ENCODE measurements around the gene IKZF3. TPM values are rescaled to one million over a fixed set of nuclear protein-coding genes. Genes with fewer than 3 reads are reported as not detected.

IKZF3 gene
- 78.7 and 87.0 TPM in 2 replicates for total RNA-seq (2013; cell fraction: nucleolus; rRNA removed)
- total RNA-seq (2014; rRNA removed) = 61.4 and 63.0 TPM in 2 replicates
- 64.1 and 66.0 TPM in 2 replicates for total RNA-seq (2014; rRNA removed; fragmentation: Illumina TruSeq; extraction: Trizol)
- 96.4 and 98.2 TPM in 2 replicates for total RNA-seq (2021)
- polyA plus RNA-seq (2011; ENCODE audit: low read depth) = 33.1 TPM
- polyA plus RNA-seq (2011; rRNA removed) = 36.7 and 53.2 TPM in 2 replicates
- polyA plus RNA-seq (2011; cell fraction: cytosol; rRNA removed) = 51.1 and 53.4 TPM in 2 replicates
- 26.0 and 32.5 TPM in 2 replicates for polyA plus RNA-seq (2011; cell fraction: nucleus; rRNA removed)
- 41.2 and 43.3 TPM in 2 replicates for polyA plus RNA-seq (2012)
- 50.8 and 53.0 TPM in 2 replicates for polyA plus RNA-seq (2014; fragmentation: Illumina TruSeq; extraction: Trizol)
- 10 to 100 TPM in 1 of 2 experiments, 1 to 10 TPM in 1; 5.5 to 14.0 TPM for polyA plus RNA-seq (2014; fragmentation: Nextera tagmentation; extraction: Ambion mirVana)
- polyA plus RNA-seq (2014; rRNA removed) = 31.9 and 33.6 TPM in 2 replicates
- polyA plus RNA-seq (2016; fragmentation: Nextera tagmentation; extraction: Ambion mirVana) = 10 to 100 TPM; 39.3 to 42.3 TPM
- polyA minus RNA-seq (2011; rRNA and poly(A)+ RNA removed) = 166 and 185 TPM in 2 replicates
- polyA minus RNA-seq (2011; cell fraction: cytosol; rRNA and poly(A)+ RNA removed) = 70.3 and 71.5 TPM in 2 replicates
- polyA minus RNA-seq (2011; cell fraction: nucleus; rRNA and poly(A)+ RNA removed) = 20.2 and 40.0 TPM in 2 replicates
- Bru-seq, nascent RNA = percentile 95 among the genes with signal in this experiment
- percentile 88 among the genes with signal in this experiment for BruChase-seq, experiment 1, labeled RNA remaining after a 6-hour chase
- BruChase-seq, experiment 2, labeled RNA remaining after a 2-hour chase = percentile 91 among the genes with signal in this experiment
- long read RNA-seq, experiment 1, full-length matches to known transcripts = 3 of 18 reads
- long read RNA-seq, experiment 1, partial matches to known transcripts = 0 of 18 reads
- long read RNA-seq, experiment 1, other reads (novel, unspliced or antisense) = 15 of 18 reads
- long read RNA-seq, experiment 2, full-length matches to known transcripts = 62 of 140 reads
- long read RNA-seq, experiment 2, partial matches to known transcripts = 25 of 140 reads
- long read RNA-seq, experiment 2, other reads (novel, unspliced or antisense) = 53 of 140 reads

DNA sequence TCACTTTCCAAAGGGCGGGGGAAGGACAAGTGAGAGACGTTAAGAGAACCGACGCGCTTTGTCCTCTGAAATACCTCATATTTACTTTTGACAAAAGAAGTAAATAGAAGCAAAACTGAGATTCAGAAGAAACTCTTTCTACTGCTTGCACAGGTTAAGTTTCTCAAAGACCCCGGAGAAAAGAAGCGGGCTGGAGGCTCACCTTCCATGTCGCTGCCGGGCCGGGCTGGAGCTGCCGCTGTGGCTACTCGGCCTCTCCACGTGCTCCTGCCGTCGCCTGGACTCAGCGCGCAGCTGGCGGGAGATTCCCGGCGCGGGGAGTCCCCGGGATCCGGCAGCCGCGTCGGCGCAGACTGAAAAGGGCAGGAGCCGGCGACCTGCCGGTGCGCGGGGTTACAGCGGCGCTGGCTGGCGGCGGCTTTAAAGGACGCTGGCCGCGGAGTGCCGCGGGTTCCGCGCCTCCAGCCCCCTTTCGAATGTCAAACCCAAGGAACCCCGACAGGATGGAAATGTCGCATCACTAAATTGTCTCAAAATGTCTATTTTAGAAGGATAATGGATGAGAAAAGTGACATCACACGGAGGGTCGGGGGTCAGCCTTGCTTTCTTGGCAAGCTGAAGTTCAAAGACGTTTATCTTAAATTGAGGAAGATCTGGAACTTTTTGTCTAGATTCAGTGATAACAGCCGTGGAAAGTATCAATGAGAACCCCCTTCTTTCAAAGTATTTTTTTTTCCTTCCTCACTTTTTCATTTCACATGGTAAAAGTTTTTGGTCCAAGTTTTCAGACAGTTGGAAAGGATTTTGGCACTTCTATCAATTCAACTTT lies at the start of gene IKZF3:
Gene IKZF3, minus strand, starts transcription at position 395 of the 829 bp plus-strand sequence. Its CDS starts 186 bp downstream, at position 209.
- Histone ChIP-seq H3K79me2 (ENCODE audit: control insufficient read depth, insufficient read depth, low read length) (peaks cover 67% of the 10 kb centered on the region), H4K20me1 (ENCODE audit: control insufficient read depth, insufficient read depth) (no peaks in the 10 kb centered on the region), H3K4me3 (peak within 1 kb of the TSS; percentile 78), H3K9me3 (replicated peaks; ENCODE audit: control insufficient read depth, insufficient read depth, low read length) (no peaks in the 10 kb centered on the region; the same call in 2 of the 3 replicates), H3K9ac (ENCODE audit: control insufficient read depth, insufficient read depth, low read length) (peak within 1 kb of the TSS; percentile 96), H3K27me3 (replicated peaks in 1 of 2; ENCODE audit: control insufficient read depth in 2 of 2, insufficient read depth in 2 of 2, low read length in 1 of 2) (no peaks in the 10 kb centered on the region), H2AFZ (ENCODE audit: control insufficient read depth, low read depth, low read length) (peak within 1 kb of the TSS; percentile 35; the same call in 1 of the 2 replicates), H3K4me1 (ENCODE audit: control insufficient read depth, insufficient read depth, low read length) (peaks cover 35% of the 10 kb centered on the region), H3K36me3 (ENCODE audit: control insufficient read depth in 2 of 2, insufficient read depth in 2 of 2, low read length in 1 of 2) (peaks cover 0 to 8% of the 10 kb centered on the region in 2 experiments; a peak in 1 of 4 replicates), H3K27ac (ENCODE audit: control insufficient read depth, insufficient read depth) (peak within 1 kb of the TSS; percentile 100), H3K4me2 (ENCODE audit: control insufficient read depth, insufficient read depth) (peak within 1 kb of the TSS; percentile 98)
- ATAC-seq = peak; percentile 57
- SMC1A ChIA-PET (ENCODE audit: uncharacterized antibody, unreplicated experiment) = interaction anchor here (0.9 to 7.0 kb wide), 18 partner anchors 16 to 210 kb away, joined by 3 to 65 read pairs (median 4); partner anchors contain the start of gene MIEN1
- no peak for FAIRE-seq
- no peak for DNase-seq (ENCODE audit: low read depth, low spot score)
- WGBS (ENCODE audit: insufficient coverage, insufficient replicate concordance, low lambda C conversion rate, missing lambda C conversion rate) = under 1% methylated on average over 50 of the region's 50 CpGs
- in situ Hi-C loops (cut with MboI) = loop anchor here (5.0 kb wide), 1 partner anchor 107 kb away; no protein-coding TSS in a partner anchor
- POLR2A ChIA-PET = interaction anchor here (0.6 to 8.9 kb wide), 5 partner anchors 19 to 189 kb away, joined by 3 to 81 read pairs (median 4); no protein-coding TSS in a partner anchor
- intact Hi-C loops (cut with micrococcal nuclease; ENCODE audit: unreplicated experiment) = loop anchor here (1.0 to 5.0 kb wide), 4 partner anchors 69 to 242 kb away; no protein-coding TSS in a partner anchor
- RAD21 ChIA-PET (ENCODE audit: unreplicated experiment) = interaction anchor here (0.8 to 8.4 kb wide), 12 partner anchors 44 to 243 kb away, joined by 3 to 64 read pairs (median 4); partner anchors contain the start of genes MIEN1 and PSMD3
- CTCF ChIA-PET = interaction anchor here (0.7 to 7.2 kb wide), 17 partner anchors 12 to 316 kb away, joined by 3 to 70 read pairs (median 4); partner anchors contain the start of genes MIEN1 and PSMD3
- TSS peak; percentile 88 for BruUV-seq (replicated peaks)
- TF ChIP-seq, protein P1, sequence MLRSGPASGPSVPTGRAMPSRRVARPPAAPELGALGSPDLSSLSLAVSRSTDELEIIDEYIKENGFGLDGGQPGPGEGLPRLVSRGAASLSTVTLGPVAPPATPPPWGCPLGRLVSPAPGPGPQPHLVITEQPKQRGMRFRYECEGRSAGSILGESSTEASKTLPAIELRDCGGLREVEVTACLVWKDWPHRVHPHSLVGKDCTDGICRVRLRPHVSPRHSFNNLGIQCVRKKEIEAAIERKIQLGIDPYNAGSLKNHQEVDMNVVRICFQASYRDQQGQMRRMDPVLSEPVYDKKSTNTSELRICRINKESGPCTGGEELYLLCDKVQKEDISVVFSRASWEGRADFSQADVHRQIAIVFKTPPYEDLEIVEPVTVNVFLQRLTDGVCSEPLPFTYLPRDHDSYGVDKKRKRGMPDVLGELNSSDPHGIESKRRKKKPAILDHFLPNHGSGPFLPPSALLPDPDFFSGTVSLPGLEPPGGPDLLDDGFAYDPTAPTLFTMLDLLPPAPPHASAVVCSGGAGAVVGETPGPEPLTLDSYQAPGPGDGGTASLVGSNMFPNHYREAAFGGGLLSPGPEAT (IDR thresholded peaks at IDR 0.05; ENCODE audit: low read depth) = peak; percentile 90
- TF ChIP-seq NRF1 (conservative IDR thresholded peaks at IDR 0.05; ENCODE audit: low read depth, low read length) (0 out of 2 replicates have a peak, but pooled peaks have one; percentile 24), KAT2A (conservative IDR thresholded peaks at IDR 0.05; ENCODE audit: control insufficient read depth, low read depth, low read length) (no peak), SIN3A (IDR thresholded peaks at IDR 0.05; ENCODE audit: low read depth, low read length) (peak; percentile 88), PAX8 (IDR thresholded peaks at IDR 0.05) (0 out of 2 replicates have a peak, but pooled peaks have one; percentile 59), POU2F2 (IDR thresholded peaks at IDR 0.05; ENCODE audit: borderline replicate concordance, low read depth, low read length) (peak; percentile 80; the same call in 1 of the 3 replicates), IKZF1 (conservative IDR thresholded peaks at IDR 0.05) (peak; percentile 99), IRF4 (IDR thresholded peaks at IDR 0.05; ENCODE audit: low read depth, low read length) (peak; percentile 20; the same call in 1 of the 2 replicates), FOS (IDR thresholded peaks at IDR 0.05; ENCODE audit: borderline replicate concordance, extremely low read depth, insufficient read length) (no peak), FOXM1 (IDR thresholded peaks at IDR 0.05; ENCODE audit: low read depth, low read length) (peak; percentile 87), LARP7 (IDR thresholded peaks at IDR 0.05) (peak; percentile 75), GATAD2B (conservative IDR thresholded peaks at IDR 0.05; ENCODE audit: low read depth) (peak; percentile 89), YY1 (IDR thresholded peaks at IDR 0.05; ENCODE audit: low read depth, low read length) (no peak; the same call in none of the 2 replicates), CREM (IDR thresholded peaks at IDR 0.05; ENCODE audit: low read depth) (peak; percentile 41; the same call in 1 of the 2 replicates), RAD21 (IDR thresholded peaks at IDR 0.05; ENCODE audit: insufficient read depth, low read depth, low read length) (peak; percentile 77), BHLHE40 (IDR thresholded peaks at IDR 0.05; ENCODE audit: borderline replicate concordance in 1 of 2, low read depth in 2 of 2, low read length in 1 of 2) (peak; percentile 88 to 96), TCF7 (IDR thresholded peaks at IDR 0.05; ENCODE audit: borderline replicate concordance) (peak; percentile 58; the same call in 1 of the 2 replicates), POLR2A (IDR thresholded peaks at IDR 0.05; ENCODE audit: low read depth, low read length) (peak; percentile 89)
